ENCODE data around the gene CALCOCO1. TPM values are rescaled to one million over a fixed set of nuclear protein-coding genes. Genes with fewer than 3 reads are reported as not detected.

The CALCOCO1 gene
- 17.7 to 23.5 TPM (median 21.0 TPM) in 5 replicates for total RNA-seq (2022; extraction: Qiagen RNA extraction; ENCODE audit: low read depth)

GRCh38 chr12:53727310-53728041 lies at the start of gene CALCOCO1:
Gene CALCOCO1, minus strand, starts transcription at chr12:53727452. Its CDS starts 2,210 bp downstream, at chr12:53725242.

GRCh38 chr12:53751336-53752191 lies 24.3 kb upstream of the CALCOCO1 start, which contains the start of gene CISTR:
Gene CISTR, minus strand, starts transcription at chr12:53751979.

DNA sequence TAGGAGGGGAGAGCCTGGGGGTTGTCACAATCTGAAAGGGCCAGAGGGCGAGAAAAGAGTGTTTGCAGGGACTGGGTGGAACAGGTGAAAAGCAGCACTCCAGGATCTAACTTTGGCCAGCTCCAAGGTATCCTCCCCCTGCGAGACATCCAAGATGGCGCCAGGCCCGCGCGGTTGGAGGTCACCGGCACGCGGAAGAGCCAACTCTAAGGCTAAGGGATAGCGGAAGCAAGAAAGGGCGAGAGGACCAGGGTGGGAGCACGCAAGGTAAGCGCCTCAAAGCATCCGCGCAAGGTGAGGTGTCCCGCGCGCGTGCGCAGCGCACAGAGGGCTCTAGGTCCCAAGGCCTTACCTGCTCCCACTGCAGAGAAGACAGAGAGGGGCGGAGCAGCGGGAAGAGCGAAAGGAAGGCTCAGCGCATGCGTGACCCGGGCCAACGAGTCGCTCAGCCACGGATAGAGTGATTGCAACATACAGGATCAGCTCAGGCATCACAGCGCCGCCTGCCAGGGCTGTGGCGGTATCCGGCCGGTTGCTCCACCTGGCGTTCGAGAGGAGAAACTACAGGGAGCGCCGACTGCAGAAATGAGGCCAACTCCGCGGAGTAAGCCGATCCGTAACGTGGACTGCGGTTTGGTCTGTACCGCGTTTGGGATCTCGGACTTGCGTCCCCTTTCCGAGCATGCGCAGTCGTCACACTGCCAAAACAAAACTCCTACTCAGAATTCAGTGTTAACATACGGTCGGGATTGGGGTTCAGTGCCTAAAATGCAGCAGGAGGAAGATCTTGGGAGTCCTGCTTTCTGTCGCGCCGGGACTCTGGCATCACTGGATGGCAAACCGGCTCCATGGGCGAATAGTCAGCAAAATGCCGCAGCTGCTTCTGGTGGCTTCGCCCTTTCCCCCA lies 51.3 kb downstream of the CALCOCO1 start, which contains the start of gene ATP5MC2:
TSS of gene ATP5MC2 (minus strand) at position 383 of the 907 bp plus-strand sequence. CDS start 3,469 bp downstream, outside the sequence.

Other genes with a start within 250 kb of the CALCOCO1 start
- gene MAP3K12, start 228.0 kb downstream of the CALCOCO1 start, total RNA-seq (2022; extraction: Qiagen RNA extraction; ENCODE audit: low read depth) = 6.7 to 19.4 TPM (median 16.0 TPM) in 5 replicates
- 35.6 to 63.5 TPM (median 55.9 TPM) in 5 replicates for gene TARBP2, start 226.2 kb downstream of the CALCOCO1 start, total RNA-seq (2022; extraction: Qiagen RNA extraction; ENCODE audit: low read depth)
- not detected in 5 replicates for gene NPFF, start 220.0 kb downstream of the CALCOCO1 start, total RNA-seq (2022; extraction: Qiagen RNA extraction; ENCODE audit: low read depth)
- gene ATF7, start 101.1 kb downstream of the CALCOCO1 start, total RNA-seq (2022; extraction: Qiagen RNA extraction; ENCODE audit: low read depth) = 17.8 to 26.2 TPM (median 19.5 TPM) in 5 replicates
- 468 to 762 TPM (median 683 TPM) in 5 replicates for gene ATP5MC2, start 51.4 kb downstream of the CALCOCO1 start, total RNA-seq (2022; extraction: Qiagen RNA extraction; ENCODE audit: low read depth)
- not detected in 5 replicates for gene CISTR, start 24.5 kb upstream of the CALCOCO1 start, total RNA-seq (2022; extraction: Qiagen RNA extraction; ENCODE audit: low read depth)
- gene HOXC13, start 211.4 kb upstream of the CALCOCO1 start, total RNA-seq (2022; extraction: Qiagen RNA extraction; ENCODE audit: low read depth) = 11.6 to 22.7 TPM (median 15.6 TPM) in 5 replicates
- not detected in 5 replicates for gene HOXC12, start 227.5 kb upstream of the CALCOCO1 start, total RNA-seq (2022; extraction: Qiagen RNA extraction; ENCODE audit: low read depth)
- gene HOXC11, start 245.7 kb upstream of the CALCOCO1 start, total RNA-seq (2022; extraction: Qiagen RNA extraction; ENCODE audit: low read depth) = 0.49 to 0.76 TPM (median 0.55 TPM) in 5 replicates
- gene HOTAIR, start 247.5 kb upstream of the CALCOCO1 start, total RNA-seq (2022; extraction: Qiagen RNA extraction; ENCODE audit: low read depth) = 0.16 to 0.33 TPM (median 0.25 TPM) in 4 of 5 replicates, not detected in the other